HG02885 (cell line): ENCODE measurements around the gene SRC.

Experiments
- ATAC-seq: cut with Tn5 transposase; IDR thresholded peaks from one replicate; pipeline ENCODE4 v1.9.1; 2021; ENCODE audit warnings: mild to moderate bottlenecking; ENCODE audit not compliant: unreplicated experiment, poor library complexity

SRC gene

DNA sequence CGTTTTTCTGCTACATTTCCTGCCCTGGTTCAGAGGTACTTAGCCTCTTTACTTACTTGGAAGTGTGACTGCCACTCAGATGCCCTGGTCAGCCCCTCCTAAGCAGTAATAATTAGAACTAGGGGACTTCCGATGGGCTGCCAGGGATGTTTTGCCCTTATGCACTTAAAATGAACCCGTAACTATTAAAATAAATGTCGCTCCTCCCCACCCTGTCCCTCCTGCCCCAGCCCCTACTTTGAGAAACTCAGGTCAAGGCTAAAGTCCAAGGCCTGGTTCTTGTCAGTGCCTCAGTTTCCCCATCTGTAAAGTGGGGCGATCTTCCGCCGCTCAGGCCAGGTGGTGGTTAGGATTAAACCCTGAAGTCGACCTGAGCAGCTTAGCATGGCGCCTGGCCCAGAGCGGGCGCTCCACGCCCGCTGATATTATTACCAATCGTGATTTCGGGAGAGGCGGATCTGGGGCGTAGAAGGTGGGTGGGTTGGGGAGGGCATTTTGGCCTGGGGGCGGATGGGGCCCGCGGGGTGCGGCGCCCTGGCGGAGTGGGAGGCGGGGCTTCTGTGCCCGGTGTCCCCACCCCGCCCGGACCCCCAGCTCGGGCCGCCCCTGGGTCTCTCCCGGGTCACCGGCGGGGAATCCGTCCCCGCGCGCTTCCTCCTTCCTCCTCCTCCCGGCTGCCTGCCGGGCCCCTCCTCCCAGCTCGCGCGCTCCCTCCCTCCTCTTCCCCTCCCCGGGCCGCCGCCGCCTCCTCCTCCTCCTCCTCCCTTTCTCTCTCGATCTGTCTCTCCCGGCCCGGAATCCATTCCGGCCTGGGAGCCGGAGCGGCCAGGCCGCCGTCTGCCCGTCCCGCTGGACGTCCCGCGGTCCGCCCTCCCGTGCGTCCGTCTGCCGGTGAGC lies at the start of gene SRC:
Gene SRC, plus strand, starts transcription at position 802 of the 897 bp plus-strand sequence. CDS start 38,014 bp downstream, outside the sequence.
- no peak for ATAC-seq

DNA sequence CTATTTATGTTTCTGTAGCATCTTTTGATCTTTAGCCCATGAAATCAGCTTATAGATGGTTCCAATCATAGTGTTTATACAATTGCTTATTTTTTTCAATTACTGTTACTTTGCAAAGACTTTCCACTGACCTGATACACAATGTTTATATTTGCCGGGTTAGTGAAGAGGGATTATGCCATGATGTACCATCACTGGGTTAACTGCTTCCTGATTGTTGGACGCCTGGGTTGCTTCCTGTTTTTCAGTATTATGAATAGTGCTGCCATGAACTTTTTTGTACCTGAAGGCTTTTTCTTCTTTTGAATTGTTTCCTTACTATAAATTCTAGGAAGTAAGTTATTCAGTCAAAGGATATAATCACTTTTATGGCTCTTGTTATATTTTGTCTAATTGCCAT lies 49.6 kb upstream of the SRC start:
- ATAC-seq = no peak

DNA sequence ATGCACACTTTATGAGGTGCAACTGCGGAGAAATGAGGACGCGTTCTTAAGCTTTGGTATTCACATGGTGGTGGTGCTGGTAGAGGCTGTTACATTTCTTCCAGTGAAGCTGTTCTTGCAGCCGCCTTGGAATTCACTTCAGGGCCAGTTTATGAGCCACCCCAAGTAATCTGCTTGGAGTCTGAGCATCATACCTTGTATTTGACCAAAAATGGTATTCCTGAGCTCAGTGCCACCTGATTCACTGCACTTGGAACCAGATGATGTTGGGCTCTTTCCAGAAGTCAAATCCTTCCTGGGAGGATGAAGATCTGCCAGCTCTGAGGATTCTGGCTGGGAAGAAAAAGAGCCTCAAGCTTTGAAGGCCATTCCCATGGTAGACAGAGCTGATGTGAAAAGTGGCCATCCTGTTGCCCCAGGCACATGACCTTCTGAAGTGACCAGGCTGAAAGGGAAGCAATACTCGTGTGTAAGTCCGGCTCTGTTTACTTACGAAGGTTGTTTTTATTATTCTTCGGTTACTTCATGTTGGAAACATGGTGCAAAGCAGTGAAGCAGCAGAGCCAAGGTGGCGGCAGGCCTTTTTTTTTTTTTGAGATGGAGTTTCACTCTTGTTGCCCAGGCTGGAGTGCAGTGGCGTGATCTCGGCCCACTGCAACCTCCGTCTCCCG lies 48.7 kb upstream of the SRC start:
- ATAC-seq = no peak

DNA sequence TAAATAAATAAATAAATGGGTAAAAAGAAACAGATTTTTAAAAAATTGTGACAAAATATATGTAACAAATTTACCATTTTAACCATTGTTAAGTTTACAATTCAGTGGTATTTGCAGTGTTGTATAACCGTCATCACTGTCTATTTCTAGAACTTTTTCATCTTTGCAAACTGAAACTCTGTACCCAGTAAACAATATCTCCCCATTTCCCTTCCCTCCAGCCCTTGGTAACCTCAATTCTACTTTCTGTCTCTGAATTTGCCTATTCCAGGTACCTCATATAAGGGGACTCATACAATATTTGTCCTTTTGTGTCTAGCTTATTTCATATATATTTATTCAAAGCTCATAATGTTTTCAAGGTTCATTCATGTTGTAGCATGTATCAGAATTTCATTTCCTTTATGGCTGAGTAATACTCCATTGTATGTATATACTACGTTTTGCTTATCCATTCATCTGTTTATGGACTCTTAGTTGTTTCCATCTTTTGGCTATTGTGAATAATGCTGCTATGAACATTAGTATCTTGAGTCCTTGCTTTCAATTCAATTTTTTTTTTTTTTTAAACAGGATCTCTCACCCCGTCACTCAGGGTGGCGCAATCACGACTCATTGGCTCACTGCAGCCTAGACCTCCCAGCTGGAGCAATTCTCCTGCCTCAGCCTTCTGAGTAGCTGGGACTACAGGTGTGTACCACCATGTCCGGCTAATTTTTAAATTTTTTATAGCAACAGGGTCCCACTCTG lies 47.6 kb upstream of the SRC start:
- ATAC-seq = peak; percentile 47

DNA sequence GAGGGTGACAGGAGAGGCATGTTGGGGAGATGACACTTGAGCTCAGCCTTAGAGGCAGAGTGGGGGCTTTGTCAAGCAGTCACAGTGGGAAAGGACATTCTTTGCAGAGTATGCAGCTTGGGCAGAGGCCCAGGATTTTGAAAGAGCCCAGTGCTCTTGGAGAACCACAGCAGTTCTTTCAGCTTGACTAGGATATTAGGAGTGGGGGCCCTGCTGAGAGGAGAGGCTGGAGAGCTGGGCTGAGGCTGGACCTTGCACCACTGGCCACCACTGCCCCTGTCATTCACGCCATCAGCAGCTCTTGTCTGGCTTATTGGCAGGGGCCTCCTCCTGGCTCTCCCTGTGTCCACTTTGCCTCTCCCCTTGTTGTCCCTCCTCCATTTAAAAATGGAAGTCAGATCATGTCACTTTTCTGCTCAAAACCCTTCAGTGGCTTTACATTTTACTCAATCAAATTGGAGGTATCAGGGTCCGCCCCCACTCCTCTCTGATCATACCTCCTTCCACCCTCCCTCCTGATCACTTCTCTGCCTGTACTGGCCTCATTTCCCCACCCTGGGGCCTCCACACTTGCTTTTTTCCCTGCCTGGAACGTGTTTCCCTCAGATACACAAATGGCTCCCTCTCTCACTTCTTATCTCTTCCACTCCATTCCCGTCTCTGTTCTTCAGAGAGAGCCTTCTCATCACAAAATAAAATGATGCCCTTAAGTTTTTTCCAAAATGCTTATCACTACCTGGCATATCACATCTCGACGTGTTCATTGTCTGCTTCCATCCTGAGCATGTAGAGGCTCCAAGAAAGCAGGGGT lies 46.0 kb upstream of the SRC start:
- ATAC-seq = no peak

DNA sequence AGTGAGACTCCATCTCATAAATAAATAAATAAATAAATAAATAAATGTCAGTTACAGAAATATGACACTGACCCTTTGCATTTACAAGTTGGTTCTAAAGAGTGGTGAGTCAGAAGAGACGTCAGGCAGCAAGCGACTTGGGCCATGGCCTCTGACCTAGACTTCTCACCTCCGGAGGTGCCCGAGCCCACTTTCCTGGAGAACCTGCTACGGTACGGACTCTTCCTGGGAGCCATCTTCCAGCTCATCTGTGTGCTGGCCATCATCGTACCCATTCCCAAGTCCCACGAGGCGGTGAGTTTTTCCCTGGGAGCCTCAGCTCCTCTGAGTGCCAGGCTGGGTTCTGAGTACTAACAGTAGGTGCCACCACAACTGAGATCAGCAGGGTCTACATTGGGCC lies 44.8 kb upstream of the SRC start:
- no peak for ATAC-seq

DNA sequence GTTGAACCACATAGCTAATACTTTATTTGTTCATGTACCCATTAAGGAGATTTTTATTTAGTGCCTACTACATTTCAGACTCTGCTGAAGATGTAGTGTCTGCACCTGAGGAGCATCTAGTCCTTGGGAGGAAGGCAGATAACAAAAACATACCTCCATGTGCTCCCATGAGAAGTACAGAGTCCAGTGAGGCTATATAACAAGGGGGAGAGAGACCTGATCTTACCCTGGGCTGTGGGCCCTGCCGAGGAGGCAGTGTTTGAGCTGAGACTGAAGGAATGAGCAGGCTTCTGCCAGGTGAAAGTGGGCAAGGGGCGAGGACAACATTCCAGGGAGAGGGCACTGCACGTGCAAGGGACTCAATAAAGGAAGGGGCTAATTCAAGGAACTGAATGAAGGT lies 44.4 kb upstream of the SRC start:
- ATAC-seq = no peak

DNA sequence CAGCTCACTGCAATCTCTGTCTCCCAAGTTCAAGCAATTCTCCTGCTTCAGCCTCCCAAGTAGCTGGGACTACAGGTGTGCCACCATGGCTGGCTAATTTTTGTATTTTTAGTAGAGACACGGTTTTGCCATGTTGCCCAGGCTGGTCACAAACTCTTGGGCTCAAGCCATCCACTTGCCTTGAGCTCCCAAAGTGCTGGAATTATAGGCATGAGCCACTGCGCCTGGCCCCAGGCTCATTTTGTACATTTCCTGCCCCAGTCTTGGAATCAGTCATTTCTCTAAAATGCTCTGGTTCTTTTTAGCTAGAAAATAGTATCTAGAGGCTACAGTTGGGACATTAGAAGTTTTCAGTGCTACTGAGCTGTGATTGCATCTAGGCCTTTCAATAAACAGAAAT lies 43.0 kb upstream of the SRC start:
- ATAC-seq = no peak

DNA sequence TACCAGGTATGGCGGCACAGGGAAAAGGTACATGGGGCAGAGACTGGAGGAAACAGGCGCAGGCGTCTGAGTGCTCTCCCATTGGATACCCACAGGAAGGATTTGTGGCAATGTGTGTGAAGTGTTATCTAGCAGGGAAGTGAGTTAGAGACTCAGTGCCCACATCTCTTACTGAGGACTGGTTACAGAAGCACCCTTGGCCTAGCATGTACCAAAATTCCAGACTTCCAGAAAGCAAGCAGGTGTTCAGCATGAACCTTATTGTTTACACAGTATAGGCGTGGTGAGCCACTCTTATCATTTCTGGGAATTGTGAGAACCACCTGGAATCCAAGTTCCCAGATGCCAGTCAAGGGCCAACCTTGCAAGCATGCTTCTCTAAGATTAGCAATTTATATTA lies 42.3 kb upstream of the SRC start:
- ATAC-seq = no peak

DNA sequence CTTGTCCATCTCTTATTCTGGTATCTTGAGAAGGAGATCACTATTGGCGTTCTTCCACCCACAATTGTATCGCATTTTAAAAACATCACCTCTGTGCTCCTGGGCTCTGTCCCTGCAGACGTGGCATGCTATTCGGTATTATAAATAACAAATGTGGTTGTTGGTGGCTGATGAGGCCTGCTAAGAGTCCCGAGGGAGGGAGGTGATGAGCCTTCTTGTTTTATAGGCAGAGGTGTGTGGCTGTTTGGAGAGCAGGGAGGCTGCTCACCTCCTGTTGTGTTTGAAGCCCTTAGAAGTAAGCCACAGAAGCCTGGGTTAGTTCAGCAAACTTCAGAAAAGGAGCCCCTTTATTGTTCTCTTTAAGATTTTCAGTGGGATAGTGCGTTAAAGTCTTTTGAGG lies 40.9 kb upstream of the SRC start:
- ATAC-seq = no peak

DNA sequence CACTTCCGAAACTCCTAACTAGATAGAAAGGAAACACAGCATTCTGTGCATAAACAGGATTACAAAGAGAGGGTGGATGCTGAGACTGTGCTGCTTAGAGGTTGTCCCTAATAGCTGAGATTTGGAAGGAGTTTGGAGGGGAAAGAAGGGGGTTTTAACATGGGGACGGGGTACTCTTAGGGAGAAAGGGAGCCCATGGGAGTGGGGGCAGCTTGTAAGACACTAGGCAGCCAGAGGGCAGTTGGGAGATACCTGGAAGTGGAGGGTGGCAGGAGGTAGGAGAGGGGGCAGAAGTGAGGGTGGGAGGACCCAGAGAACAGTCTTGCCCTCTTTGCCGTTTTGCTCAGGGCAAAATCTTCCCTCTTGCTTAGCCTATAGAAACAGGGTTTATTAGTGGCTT lies 40.1 kb upstream of the SRC start:
- no peak for ATAC-seq

DNA sequence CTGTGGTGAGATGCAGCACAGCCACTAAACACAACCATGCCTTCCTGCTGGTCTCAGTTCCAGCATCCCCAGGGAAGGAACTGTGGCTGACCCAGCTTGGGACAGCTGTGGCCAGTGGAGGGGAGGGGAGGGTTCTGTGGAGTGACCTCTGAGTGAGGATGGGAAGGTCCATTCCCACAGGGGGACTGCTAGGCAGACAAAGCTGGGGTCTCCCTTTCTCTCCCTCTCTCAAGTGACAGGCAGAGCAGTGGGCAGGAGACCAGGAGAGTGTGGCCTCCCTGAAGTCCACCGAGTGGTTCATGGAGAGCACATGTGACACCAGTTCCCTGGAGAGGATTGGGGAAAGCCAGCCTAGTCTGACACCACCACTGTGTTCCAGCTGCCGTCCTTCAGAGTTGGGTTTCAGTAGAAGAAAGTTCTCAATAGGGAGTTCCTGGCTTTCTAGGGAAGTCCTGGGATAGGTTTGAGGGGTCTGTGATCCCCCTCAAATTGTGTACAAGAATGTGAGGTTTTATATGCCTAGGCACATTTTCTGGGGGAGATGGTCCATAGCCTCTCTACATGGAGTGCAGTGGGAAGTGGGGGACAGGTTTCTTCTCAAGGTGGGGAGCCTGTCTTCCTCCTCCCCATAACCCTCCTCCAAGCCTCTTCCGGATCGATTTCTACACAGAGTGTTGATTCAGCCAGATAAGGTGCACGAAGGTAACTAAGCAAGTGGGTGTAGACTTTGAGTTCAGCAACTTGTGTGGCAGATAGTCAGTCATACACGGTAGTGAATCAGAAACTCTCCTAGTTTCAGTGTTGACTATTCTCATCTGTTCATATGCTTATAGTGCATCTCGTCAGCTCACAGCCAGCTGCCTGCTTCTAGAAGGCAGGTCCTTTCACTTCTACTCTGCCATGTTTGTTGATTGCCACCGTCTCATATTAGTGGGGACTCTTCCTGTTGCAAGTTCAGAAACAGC lies 37.6 kb upstream of the SRC start:
- ATAC-seq = peak; percentile 95

DNA sequence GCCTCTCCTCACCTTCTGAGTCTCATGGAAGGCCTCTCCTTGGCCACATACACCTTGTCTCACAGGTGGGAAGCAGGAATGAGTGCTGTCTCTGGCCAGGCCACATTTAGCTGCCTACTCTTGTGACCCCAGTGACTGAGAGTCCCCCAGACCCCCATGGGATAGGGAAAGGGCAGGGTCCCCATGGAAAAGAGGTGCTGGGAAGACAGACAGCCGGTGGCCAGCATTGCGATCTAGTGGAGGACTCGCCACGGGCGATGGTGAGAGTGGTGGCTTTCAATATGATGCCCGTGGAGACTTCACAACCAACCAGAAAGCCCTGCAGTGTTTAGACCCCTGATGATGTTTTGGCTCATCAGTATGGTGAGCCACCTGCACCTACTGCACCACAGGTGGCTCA lies 36.6 kb upstream of the SRC start:
- no peak for ATAC-seq

DNA sequence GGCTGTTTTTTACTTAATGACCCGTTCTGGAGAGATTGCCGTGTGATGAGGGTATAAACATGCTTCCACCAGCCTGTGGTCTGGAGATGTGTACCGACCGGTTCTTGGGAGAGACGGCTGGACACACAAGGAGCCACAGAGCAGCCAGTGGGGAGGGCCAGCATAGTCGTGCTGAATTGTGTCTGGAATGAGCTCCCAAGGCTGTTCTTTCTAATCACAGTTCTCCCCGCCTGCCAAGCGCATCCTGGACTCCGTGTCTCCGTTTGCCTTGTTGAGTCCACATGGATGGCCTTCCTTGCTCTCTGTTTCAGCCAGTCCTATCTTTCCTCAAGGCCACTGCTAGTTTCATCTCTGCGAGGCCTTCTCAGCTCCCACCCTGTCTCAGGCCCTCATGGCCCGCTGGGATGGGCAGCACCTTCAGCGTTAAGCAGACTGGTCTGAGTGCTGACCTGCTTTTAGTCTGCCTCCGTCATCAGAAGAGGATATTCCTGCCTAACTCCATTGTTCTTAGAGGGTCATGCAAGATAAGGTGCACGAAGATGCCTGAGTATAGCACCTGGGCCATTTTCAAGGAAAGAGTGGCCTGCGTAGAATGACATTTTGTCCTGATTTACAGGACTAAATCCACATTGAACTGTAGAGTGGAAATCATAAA lies 35.9 kb upstream of the SRC start:
- no peak for ATAC-seq

DNA sequence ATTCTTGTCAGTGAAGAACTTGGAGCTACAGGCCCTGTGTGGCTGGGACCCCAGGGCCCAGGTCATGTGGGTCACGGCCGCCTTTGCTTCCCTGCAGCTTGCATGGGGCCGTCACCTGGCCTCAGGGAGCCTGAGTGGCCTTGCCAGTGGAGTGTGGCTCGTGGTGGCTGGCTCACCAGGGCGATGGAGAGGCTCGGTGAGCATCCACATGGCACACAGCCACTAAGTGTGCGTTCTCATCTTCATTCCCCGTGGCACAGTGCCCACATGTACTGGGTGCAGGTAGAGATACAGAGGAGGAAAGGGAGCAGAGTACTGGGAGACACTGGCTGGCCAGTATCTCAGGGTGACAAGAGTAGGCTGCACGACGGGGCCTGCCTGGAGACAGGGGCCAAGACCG lies 35.0 kb upstream of the SRC start:
- ATAC-seq = no peak

DNA sequence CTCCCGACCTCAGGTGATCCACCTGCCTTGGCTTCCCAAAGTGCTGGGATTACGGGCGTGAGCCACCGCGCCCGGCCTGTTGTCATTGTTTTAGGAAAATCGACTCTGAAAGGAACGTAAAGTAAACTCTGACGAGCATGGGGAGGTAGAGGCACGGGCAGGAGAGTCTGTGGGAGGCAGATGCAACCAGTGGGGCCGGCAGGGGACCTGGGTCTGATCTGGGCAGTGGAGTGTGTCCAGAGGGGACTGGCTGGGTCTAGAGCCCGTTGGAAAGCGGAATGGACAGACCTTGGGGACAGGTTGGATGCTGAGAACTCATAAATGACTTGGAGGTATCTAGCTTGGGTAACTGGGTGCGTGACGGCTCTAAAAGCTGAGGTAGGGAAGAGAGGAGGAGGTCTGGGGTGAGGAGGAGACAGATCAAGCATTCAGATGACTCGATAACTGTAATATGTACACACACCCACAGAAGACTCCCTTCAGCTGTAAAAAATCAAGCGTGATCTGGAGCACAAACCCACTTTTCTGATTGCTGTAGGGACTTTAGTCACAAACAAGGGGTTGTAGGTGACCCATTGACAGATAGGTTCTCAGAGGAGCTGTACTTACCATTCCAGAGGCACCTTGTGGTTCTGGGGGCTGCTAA lies 34.1 kb upstream of the SRC start:
- no peak for ATAC-seq

DNA sequence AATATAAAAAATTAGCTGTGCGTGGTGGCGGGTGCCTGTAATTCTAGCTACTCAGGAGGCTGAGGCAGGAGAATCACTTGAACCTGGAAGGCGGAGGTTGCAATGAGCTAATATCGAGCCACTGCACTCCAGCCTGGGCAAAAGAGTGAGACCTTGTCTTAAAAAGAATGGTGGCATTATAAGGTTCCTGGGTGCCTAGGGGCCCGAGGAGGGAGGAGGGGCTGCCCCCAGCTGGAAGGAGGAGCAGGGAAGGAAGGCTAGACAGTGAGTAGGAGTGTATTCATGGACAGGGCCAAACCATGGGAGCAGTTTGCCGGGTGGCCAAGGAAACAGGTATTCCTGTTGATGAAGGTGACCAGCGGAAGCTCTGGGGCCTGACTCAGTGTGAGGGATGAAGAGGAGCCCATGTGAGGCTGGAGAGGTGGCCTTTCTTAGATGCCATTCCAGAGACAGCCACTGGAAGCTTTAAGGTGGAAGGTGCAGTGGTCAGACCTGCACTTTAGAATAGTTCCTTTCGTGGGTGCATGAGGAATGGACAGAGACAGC lies 32.3 kb upstream of the SRC start:
- no peak for ATAC-seq

DNA sequence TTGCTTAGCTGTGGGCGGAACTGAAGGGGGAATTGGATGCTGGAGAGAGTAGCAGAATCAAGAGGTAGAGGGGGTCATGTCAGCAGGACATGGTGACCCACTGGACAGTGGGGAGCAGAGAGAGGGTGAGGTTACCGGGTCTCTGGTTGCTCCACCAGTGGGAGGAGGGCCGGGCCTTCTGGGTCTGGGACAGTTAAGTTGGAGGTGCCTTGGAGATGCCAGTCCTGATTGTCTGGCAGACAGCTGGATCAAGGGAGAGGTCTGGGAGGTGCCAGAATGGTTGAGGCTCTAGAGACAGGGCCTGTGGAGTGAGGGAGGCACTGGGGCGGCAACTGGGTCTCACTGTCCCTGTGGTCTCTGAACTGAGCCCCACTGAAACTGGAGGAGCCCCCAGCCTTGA lies 31.8 kb upstream of the SRC start:
- ATAC-seq = no peak
